OCI-LY3 (cell line): ENCODE measurements around the gene OTOA.
"Not testable (repeated sequence)": the region's sequence is repeated elsewhere in the genome, so short reads cannot be mapped to it uniquely, and the experiment has no call there.

Source experiments
- H2AFZ ChIP-seq: fragments of 200-600, 300-600 bp; shearing (Covaris generic); 2 replicates; pipeline ENCODE4 v1.6.0; 2014; ENCODE audit warnings: antibody characterized with exemption, low read depth, low read length
- H3K27ac ChIP-seq: fragments of 200-600, 300-600 bp; sonication (generic); 2 replicates; pipeline ENCODE4 v1.5.1; 2014; ENCODE audit warnings: mild to moderate bottlenecking, low read length, moderate library complexity, mixed read lengths
- H3K27me3 ChIP-seq: fragments of 200-600, 300-600 bp; sonication (generic); 2 replicates; pipeline ENCODE4 v1.6.1; 2014; ENCODE audit warnings: low read depth, low read length, mixed read lengths
- H3K36me3 ChIP-seq: fragments of 200-600, 300-600 bp; sonication (generic); replicated peaks from 2 replicates; pipeline ENCODE3; 2014; ENCODE audit warnings: low read depth, low read length, mixed read lengths
- H3K4me1 ChIP-seq: fragments of 300-600, 200-600 bp; sonication (generic); 2 replicates; pipeline ENCODE4 v1.6.1; 2014; ENCODE audit warnings: low read length, mixed read lengths
- H3K4me2 ChIP-seq: fragments of 200-600, 300-600 bp; sonication (generic); 2 replicates; pipeline ENCODE4 v1.6.1; 2014; ENCODE audit warnings: low read length, mixed read lengths
- H3K4me3 ChIP-seq: fragments of 300-600, 200-600 bp; sonication (generic); 2 replicates; pipeline ENCODE4 v1.5.1; 2014; ENCODE audit warnings: antibody characterized with exemption, mild to moderate bottlenecking, low read length, moderate library complexity
- H3K79me2 ChIP-seq: fragments of 300-600, 200-600 bp; shearing (Covaris generic); 2 replicates; pipeline ENCODE4 v1.6.1; 2014; ENCODE audit warnings: mild to moderate bottlenecking, low read length, mixed read lengths
- H3K9ac ChIP-seq: fragments of 300-600, 200-600 bp; shearing (Covaris generic); 2 replicates; pipeline ENCODE4 v1.6.0; 2014; ENCODE audit warnings: mild to moderate bottlenecking, low read length, moderate library complexity
- H3K9me3 ChIP-seq: fragments of 200-600, 300-600 bp; shearing (Covaris generic); 2 replicates; pipeline ENCODE4 v1.6.1; 2014; ENCODE audit warnings: low read length, mixed read lengths; ENCODE audit not compliant: insufficient read depth
- H4K20me1 ChIP-seq: fragments of 200-600, 300-600 bp; sonication (generic); 2 replicates; pipeline ENCODE4 v1.6.1; 2016; ENCODE audit warnings: low read length, mixed read lengths; ENCODE audit not compliant: insufficient read depth
- CTCF ChIP-seq: fragments of 200-600, 300-600 bp; sonication (generic); IDR thresholded peaks from 2 replicates; pipeline ENCODE4 v1.5.1; 2014; ENCODE audit warnings: antibody characterized with exemption, low read length, low read depth
- EZH2phosphoT487 ChIP-seq: fragments of 200-600 bp; shearing (Covaris generic); IDR thresholded peaks from 2 replicates; pipeline ENCODE4 v1.6.1; 2018; ENCODE audit warnings: antibody characterized with exemption, mixed run types, low read depth

Gene OTOA

GRCh38 chr16:21666772-21667171, 3.0 kb downstream of the OTOA start:
- no peaks in the 10 kb centered on the region; the same call in 1 of the 2 replicates for H3K27me3 ChIP-seq
- H3K9ac ChIP-seq: no peak overlapping the region
- no peaks in the 10 kb centered on the region for H4K20me1 ChIP-seq
- no peak overlapping the region for H3K27ac ChIP-seq
- H3K9me3 ChIP-seq: no peaks in the 10 kb centered on the region
- TF ChIP-seq EZH2phosphoT487 (no peak), CTCF (no peak)
- H3K79me2 ChIP-seq: no peaks in the 10 kb centered on the region
- no peak overlapping the region for H3K4me2 ChIP-seq
- no peaks in the 10 kb centered on the region for H3K36me3 ChIP-seq
- H3K4me1 ChIP-seq: peaks cover 8% of the 10 kb centered on the region; the same call in 1 of the 2 replicates
- no peak overlapping the region for H3K4me3 ChIP-seq
- no peak overlapping the region for H2AFZ ChIP-seq

DNA sequence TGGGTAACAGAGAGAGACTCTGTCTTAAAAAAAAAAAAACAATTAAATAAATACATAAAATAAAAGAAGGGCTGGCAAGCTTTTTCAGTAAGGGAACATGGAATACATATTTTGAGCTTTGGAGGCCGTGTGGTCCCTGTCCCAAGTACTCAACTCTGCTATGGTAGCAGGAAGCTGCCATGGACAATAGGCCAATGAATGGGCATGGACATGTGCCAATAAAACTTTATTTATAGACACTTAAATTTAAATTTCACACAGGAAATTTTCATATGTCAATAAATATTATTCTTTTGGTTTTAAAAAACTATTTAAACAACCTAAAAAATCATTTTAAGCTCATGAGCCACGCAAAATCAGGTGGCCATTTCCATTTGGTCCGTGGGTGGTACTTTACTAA, 3.8 kb downstream of the OTOA start:
- peaks cover 8% of the 10 kb centered on the region; the same call in 1 of the 2 replicates for H3K4me1 ChIP-seq
- no peak overlapping the region for H3K4me3 ChIP-seq
- no peak overlapping the region for H3K9ac ChIP-seq
- no peaks in the 10 kb centered on the region for H3K79me2 ChIP-seq
- H3K9me3 ChIP-seq: no peaks in the 10 kb centered on the region
- no peak overlapping the region for H3K4me2 ChIP-seq
- no peak overlapping the region for H2AFZ ChIP-seq
- no peaks in the 10 kb centered on the region; the same call in 1 of the 2 replicates for H3K27me3 ChIP-seq
- TF ChIP-seq CTCF (no peak), EZH2phosphoT487 (no peak)
- no peaks in the 10 kb centered on the region for H3K36me3 ChIP-seq
- H3K27ac ChIP-seq: no peak overlapping the region
- no peaks in the 10 kb centered on the region for H4K20me1 ChIP-seq

DNA sequence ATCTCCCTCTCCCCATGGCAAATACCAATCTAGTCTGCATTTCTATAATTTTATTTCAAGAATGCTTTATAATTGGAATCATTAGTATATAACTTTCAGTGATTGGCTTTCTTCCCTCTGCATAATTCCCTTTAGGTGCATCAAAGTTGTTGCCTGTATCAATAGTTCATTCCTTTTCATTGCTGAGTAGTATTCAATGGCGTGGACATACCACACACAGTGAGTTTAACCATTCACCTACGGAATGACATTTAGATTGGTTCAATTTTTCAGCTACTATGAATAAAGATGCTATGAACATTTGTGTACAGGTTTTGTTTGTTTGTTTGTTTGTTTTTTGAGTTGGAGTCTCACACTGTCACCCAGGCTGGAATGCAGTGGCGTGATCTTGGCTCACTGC, 9.7 kb downstream of the OTOA start:
- H3K4me3 ChIP-seq: no peak overlapping the region
- H4K20me1 ChIP-seq: no peaks in the 10 kb centered on the region
- TF ChIP-seq EZH2phosphoT487: no peak
- H3K36me3 ChIP-seq: no peaks in the 10 kb centered on the region
- H2AFZ ChIP-seq: no peak overlapping the region
- no peak overlapping the region for H3K4me2 ChIP-seq
- H3K4me1 ChIP-seq: no peaks in the 10 kb centered on the region
- H3K79me2 ChIP-seq: no peaks in the 10 kb centered on the region
- H3K27me3 ChIP-seq: peaks cover 10% of the 10 kb centered on the region
- no peak overlapping the region for H3K9ac ChIP-seq
- H3K27ac ChIP-seq: no peak overlapping the region
- H3K9me3 ChIP-seq: peaks cover 6% of the 10 kb centered on the region; the same call in 1 of the 2 replicates

GRCh38 chr16:21674456-21674855, 10.7 kb downstream of the OTOA start:
- peaks cover 15% of the 10 kb centered on the region for H3K27me3 ChIP-seq
- H3K9me3 ChIP-seq: not testable (repeated sequence)

DNA sequence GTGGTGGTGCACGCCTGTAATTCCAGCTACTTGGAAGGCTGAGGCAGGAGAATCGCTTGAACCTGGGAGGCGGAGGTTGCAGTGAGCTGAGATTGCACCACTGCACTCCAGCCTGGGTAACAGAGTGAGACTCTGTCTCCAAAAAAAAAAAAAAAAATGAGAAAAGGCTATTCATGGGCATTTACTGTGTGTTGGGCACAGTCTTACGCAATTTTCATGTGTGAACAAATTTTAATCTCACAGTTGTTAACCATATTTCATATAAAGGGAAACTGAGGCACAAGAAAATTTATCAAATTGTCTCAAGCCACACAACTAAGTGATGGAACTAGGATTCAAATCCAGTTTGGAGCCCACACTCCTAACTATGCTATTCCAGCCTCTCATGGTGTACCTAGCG, 16.9 kb downstream of the OTOA start:
- H4K20me1 ChIP-seq, H3K36me3 ChIP-seq, H3K9ac ChIP-seq, H3K9me3 ChIP-seq, H3K79me2 ChIP-seq, H2AFZ ChIP-seq, H3K4me1 ChIP-seq, H3K4me3 ChIP-seq, H3K4me2 ChIP-seq, H3K27ac ChIP-seq: not testable (repeated sequence)
- peaks cover 18% of the 10 kb centered on the region for H3K27me3 ChIP-seq

More at GRCh38 chr16:21674456-21674855, 10.7 kb downstream of the OTOA start:
- H3K9ac ChIP-seq, H3K27ac ChIP-seq, H3K4me2 ChIP-seq, H4K20me1 ChIP-seq, H2AFZ ChIP-seq, H3K4me3 ChIP-seq, H3K36me3 ChIP-seq, H3K79me2 ChIP-seq, H3K4me1 ChIP-seq: not testable (repeated sequence)
